Measurements from ENCODE around the gene GZMA.
A peak's percentile ranks its signal among the peaks of the same experiment; 100 is the strongest.

GZMA gene

GRCh38 chr5:55110217-55110616, 7.8 kb downstream of the GZMA start:
- TF ChIP-seq CTCF (conservative IDR thresholded peaks at IDR 0.05; ENCODE audit: low read depth, low read length): no peak
- no peak overlapping the region for H3K4me3 ChIP-seq (ENCODE audit: low read depth, low read length)
- DNase-seq (ENCODE audit: low read depth): no peak

- no peak for TF ChIP-seq CTCF (conservative IDR thresholded peaks at IDR 0.05; ENCODE audit: low read depth, low read length)
- DNase-seq (ENCODE audit: low read depth): no peak
- no peak overlapping the region for H3K4me3 ChIP-seq (ENCODE audit: low read depth, low read length)
Observed at GRCh38 chr5:55113327-55113726, 10.9 kb downstream of the GZMA start.

GRCh38 chr5:55114061-55114460, 11.6 kb downstream of the GZMA start:
- DNase-seq (ENCODE audit: low read depth): no peak
- no peak for TF ChIP-seq CTCF (conservative IDR thresholded peaks at IDR 0.05; ENCODE audit: low read depth, low read length)
- H3K4me3 ChIP-seq (ENCODE audit: low read depth, low read length): no peak overlapping the region

GRCh38 chr5:55123365-55123764, 20.9 kb downstream of the GZMA start:
- no peak overlapping the region for H3K4me3 ChIP-seq (ENCODE audit: low read depth, low read length)
- DNase-seq (ENCODE audit: low read depth): no peak
- no peak for TF ChIP-seq CTCF (conservative IDR thresholded peaks at IDR 0.05; ENCODE audit: low read depth, low read length)

GRCh38 chr5:55134053-55134722, 31.7 kb downstream of the GZMA start:
- no peak for DNase-seq (ENCODE audit: low read depth)
- no peak overlapping the region for H3K4me3 ChIP-seq (ENCODE audit: low read depth, low read length)
- no peak for TF ChIP-seq CTCF (conservative IDR thresholded peaks at IDR 0.05; ENCODE audit: low read depth, low read length)

- peak; percentile 31 for DNase-seq (ENCODE audit: low read depth)
- no peak for TF ChIP-seq CTCF (conservative IDR thresholded peaks at IDR 0.05; ENCODE audit: low read depth, low read length)
- no peak overlapping the region for H3K4me3 ChIP-seq (ENCODE audit: low read depth, low read length)
Observed at GRCh38 chr5:55136521-55136920, 34.1 kb downstream of the GZMA start.

- TF ChIP-seq CTCF (conservative IDR thresholded peaks at IDR 0.05; ENCODE audit: low read depth, low read length): no peak
- no peak for DNase-seq (ENCODE audit: low read depth)
Observed at GRCh38 chr5:55140908-55141665, 38.6 kb downstream of the GZMA start.

More at GRCh38 chr5:55140908-55141665, 38.6 kb downstream of the GZMA start:
- H3K4me3 ChIP-seq (ENCODE audit: low read depth, low read length): no peak overlapping the region

Data from choroid plexus epithelial cell (primary cell).